ENCODE results near the gene KLHL26.
"Not testable (repeated sequence)": the region's sequence is repeated elsewhere in the genome, so short reads cannot be mapped to it uniquely, and the experiment has no call there.

The KLHL26 gene

GRCh38 chr19:18668252-18668631 is 31.4 kb downstream of the KLHL26 start:
- DNase-seq = no peak

- DNase-seq = no peak
Measured at GRCh38 chr19:18668744-18669523, 32.1 kb downstream of the KLHL26 start.

- DNase-seq = no peak
Measured at GRCh38 chr19:18669524-18669817, 32.6 kb downstream of the KLHL26 start.

- no peak for DNase-seq
Measured at GRCh38 chr19:18669883-18670282, 33.1 kb downstream of the KLHL26 start.

GRCh38 chr19:18670312-18670711 is 33.5 kb downstream of the KLHL26 start:
- no peak for DNase-seq

GRCh38 chr19:18671303-18672043 is 34.6 kb downstream of the KLHL26 start:
- no peak for DNase-seq

GRCh38 chr19:18672044-18672451 is 35.2 kb downstream of the KLHL26 start:
- no peak for DNase-seq

- DNase-seq = peak; percentile 68
Measured at GRCh38 chr19:18672606-18673337, 35.9 kb downstream of the KLHL26 start.

- no peak for DNase-seq
Measured at GRCh38 chr19:18674616-18675015, 37.8 kb downstream of the KLHL26 start.

GRCh38 chr19:18675779-18676178 is 39.0 kb downstream of the KLHL26 start:
- DNase-seq = no peak

GRCh38 chr19:18676692-18677091 is 39.9 kb downstream of the KLHL26 start:
- DNase-seq = no peak

- no peak for DNase-seq
Measured at GRCh38 chr19:18677156-18677555, 40.3 kb downstream of the KLHL26 start.

- not testable (repeated sequence) for DNase-seq
Measured at GRCh38 chr19:18680148-18680547, 43.3 kb downstream of the KLHL26 start.

GRCh38 chr19:18682807-18683108 is 45.9 kb downstream of the KLHL26 start:
- no peak for DNase-seq

GRCh38 chr19:18683109-18683957 is 46.5 kb downstream of the KLHL26 start, which contains the start of gene CRTC1:
Gene CRTC1 (plus strand): TSS chr19:18683680. CDS start chr19:18683703, 23 bp downstream.
- peak; percentile 95 for DNase-seq

- no peak for DNase-seq
Measured at GRCh38 chr19:18683958-18684641, 47.3 kb downstream of the KLHL26 start.

GRCh38 chr19:18684642-18684993 is 47.8 kb downstream of the KLHL26 start:
- peak; percentile 26 for DNase-seq

GRCh38 chr19:18685597-18686190 is 48.9 kb downstream of the KLHL26 start:
- DNase-seq = no peak

GRCh38 chr19:18687740-18688465 is 51.1 kb downstream of the KLHL26 start:
- DNase-seq = peak; percentile 12

GRCh38 chr19:18696023-18696422 is 59.2 kb downstream of the KLHL26 start:
- DNase-seq = no peak

GRCh38 chr19:18697680-18698079 is 60.9 kb downstream of the KLHL26 start:
- DNase-seq = peak; percentile 16
